ENCODE data around the gene CLCNKB. TPM values are rescaled to one million over a fixed set of nuclear protein-coding genes. Genes with fewer than 3 reads are reported as not detected.

The CLCNKB gene
- total and polyA plus RNA-seq, 2 of the 13 experiments (the other 11 are each of a cell fraction or from before 2014, with no cell fraction given), result 0.04 TPM; not detected in 1

DNA sequence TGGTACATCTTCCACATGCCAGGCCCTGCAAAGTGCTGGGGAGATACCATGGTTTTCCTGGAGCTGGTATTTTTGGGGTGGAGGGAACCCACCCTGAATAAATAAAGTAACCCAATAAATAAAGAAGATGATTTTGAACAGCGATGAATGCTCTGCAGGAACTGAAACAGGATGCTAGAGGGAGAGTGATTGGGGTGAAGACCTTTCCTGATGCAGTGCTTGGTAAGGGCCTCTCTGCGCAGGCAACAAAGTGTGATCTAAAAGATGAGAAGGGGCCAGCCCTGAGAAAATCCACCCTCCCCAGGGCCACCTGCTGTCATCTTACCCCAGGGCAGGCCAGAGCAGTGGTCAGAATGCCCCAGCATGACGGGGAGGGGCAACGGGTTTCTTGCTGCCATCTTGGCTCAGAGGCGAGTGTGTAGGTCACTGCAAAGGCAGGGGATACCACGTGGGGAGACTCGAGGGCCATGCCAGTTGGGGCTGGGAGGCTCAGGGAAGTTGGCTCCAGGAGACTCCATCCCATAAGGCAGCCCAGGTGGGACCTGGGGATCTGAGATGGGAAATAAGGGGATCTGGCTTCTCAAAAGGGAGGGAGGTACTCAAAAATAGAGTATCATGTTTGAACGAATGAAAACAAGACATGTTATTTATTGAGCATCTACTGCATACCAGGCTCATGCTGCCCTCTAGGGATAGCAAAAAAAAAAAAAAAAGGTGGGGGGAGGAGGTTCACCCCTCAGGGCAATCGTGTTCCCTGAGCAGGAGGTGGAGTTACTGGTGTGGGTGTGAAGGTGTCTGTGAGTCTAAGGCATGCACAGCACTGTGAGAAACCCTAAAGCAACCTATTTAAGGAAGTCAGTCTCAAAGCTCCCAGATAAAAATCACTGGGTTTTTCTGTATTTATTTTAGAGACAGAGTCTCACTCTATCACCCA lies 36.8 kb upstream of the CLCNKB start:
- DNase-seq (ENCODE audit: low spot score), result peak; percentile 18
- no peak for FAIRE-seq

More for the DNA sequence above, 36.8 kb upstream of the CLCNKB start:
- no TSS peak for BruUV-seq (replicated peaks)
- no peak overlapping the region for H3K9ac ChIP-seq (ENCODE audit: insufficient read depth, low read depth, low read length)
- intact Hi-C loops (cut with micrococcal nuclease; ENCODE audit: unreplicated experiment) (no loop called here), in situ Hi-C loops (cut with HindIII; ENCODE audit: extremely low pct_ligation_motif_present, low pct_unique_long_range_greater_than_20kb) (no loop called here)
- no peak overlapping the region for H3K27ac ChIP-seq (ENCODE audit: extremely low read length, insufficient read depth, low read length)
- TF ChIP-seq ZNF235 (CRISPR knock-in tag; IDR thresholded peaks at IDR 0.05; ENCODE audit: borderline replicate concordance), result no peak
- no peak for TF ChIP-seq NCOA1 (CRISPR knock-in tag; IDR thresholded peaks at IDR 0.05)
- no peak for TF ChIP-seq ZNF296 (CRISPR knock-in tag; conservative IDR thresholded peaks at IDR 0.05)
- no peak for TF ChIP-seq ZSCAN31 (CRISPR knock-in tag; IDR thresholded peaks at IDR 0.05; ENCODE audit: low read depth)
- TF ChIP-seq, protein P1, sequence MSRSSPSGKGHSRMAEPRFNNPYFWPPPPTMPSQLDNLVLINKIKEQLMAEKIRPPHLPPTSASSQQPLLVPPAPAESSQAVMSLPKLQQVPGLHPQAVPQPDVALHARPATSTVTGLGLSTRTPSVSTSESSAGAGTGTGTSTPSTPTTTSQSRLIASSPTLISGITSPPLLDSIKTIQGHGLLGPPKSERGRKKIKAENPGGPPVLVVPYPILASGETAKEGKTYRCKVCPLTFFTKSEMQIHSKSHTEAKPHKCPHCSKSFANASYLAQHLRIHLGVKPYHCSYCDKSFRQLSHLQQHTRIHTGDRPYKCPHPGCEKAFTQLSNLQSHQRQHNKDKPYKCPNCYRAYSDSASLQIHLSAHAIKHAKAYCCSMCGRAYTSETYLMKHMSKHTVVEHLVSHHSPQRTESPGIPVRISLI (CRISPR knock-in tag; IDR thresholded peaks at IDR 0.05; ENCODE audit: borderline replicate concordance), result 0 out of 2 replicates have a peak, but pooled peaks have one; percentile 21
- TF ChIP-seq, protein P2, sequence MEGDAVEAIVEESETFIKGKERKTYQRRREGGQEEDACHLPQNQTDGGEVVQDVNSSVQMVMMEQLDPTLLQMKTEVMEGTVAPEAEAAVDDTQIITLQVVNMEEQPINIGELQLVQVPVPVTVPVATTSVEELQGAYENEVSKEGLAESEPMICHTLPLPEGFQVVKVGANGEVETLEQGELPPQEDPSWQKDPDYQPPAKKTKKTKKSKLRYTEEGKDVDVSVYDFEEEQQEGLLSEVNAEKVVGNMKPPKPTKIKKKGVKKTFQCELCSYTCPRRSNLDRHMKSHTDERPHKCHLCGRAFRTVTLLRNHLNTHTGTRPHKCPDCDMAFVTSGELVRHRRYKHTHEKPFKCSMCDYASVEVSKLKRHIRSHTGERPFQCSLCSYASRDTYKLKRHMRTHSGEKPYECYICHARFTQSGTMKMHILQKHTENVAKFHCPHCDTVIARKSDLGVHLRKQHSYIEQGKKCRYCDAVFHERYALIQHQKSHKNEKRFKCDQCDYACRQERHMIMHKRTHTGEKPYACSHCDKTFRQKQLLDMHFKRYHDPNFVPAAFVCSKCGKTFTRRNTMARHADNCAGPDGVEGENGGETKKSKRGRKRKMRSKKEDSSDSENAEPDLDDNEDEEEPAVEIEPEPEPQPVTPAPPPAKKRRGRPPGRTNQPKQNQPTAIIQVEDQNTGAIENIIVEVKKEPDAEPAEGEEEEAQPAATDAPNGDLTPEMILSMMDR (CRISPR knock-in tag; IDR thresholded peaks at IDR 0.05), result peak; percentile 33
- TF ChIP-seq ZC3H13 (CRISPR knock-in tag; IDR thresholded peaks at IDR 0.05), result peak; percentile 51; the same call in 1 of the 2 replicates
- TF ChIP-seq ZKSCAN8 (CRISPR knock-in tag; IDR thresholded peaks at IDR 0.05; ENCODE audit: borderline replicate concordance), result peak; percentile 75
- no peak for TF ChIP-seq SAP130 (CRISPR knock-in tag; IDR thresholded peaks at IDR 0.05; ENCODE audit: low read depth)
- peaks cover 0 to 18% of the 10 kb centered on the region in 2 experiments for H3K36me3 ChIP-seq (replicated peaks in 1 of 2; ENCODE audit: control insufficient read depth in 1 of 2, insufficient read depth in 2 of 2, low read length in 2 of 2)
- H3K79me2 ChIP-seq (ENCODE audit: insufficient read depth, low read length), result peaks cover 10% of the 10 kb centered on the region
- peaks cover 20% of the 10 kb centered on the region; the same call in 1 of the 2 replicates for H4K20me1 ChIP-seq (ENCODE audit: insufficient read depth, low read length)
- ATAC-seq, result no peak
- CTCF ChIA-PET (ENCODE audit: low intra/inter-chr PET ratio, low total read pairs), result no interaction called here
- POLR2A ChIA-PET, result no interaction called here
- H3K27me3 ChIP-seq (ENCODE audit: control insufficient read depth in 1 of 2, insufficient read depth in 2 of 2, low read length in 2 of 2), result no peaks in the 10 kb centered on the region
- peak overlapping the region in 1 of 3 experiments; percentile 28; a peak in 1 of 6 replicates for H3K4me3 ChIP-seq (replicated peaks in 1 of 3; ENCODE audit: insufficient read depth in 1 of 3, low read depth in 2 of 3, low read length in 3 of 3)
- H3K4me1 ChIP-seq (ENCODE audit: insufficient read depth, low read length), result peaks cover 58% of the 10 kb centered on the region
- peak overlapping the region; percentile 42; the same call in 1 of the 2 replicates for H3K4me2 ChIP-seq (ENCODE audit: low read depth, low read length)
- H2AFZ ChIP-seq (ENCODE audit: low read length), result no peak overlapping the region
- no peaks in the 10 kb centered on the region for H3K9me3 ChIP-seq (ENCODE audit: low read length)
- 78% methylated on average over 9 of the region's 9 CpGs for WGBS (ENCODE audit: low lambda C conversion rate)

Measured in HepG2 (cell line).